GM23338 (cell line): ENCODE data around the gene TMEM169.

ENCODE experiments used
- CREB1 ChIP-seq: fragments of 250-450 bp; sonication (Bioruptor Pico); IDR thresholded peaks from 2 replicates; pipeline ENCODE4 v1.5.0; 2020; ENCODE audit warnings: low read depth, mild to moderate bottlenecking, moderate library complexity
- EZH2 ChIP-seq: fragments of 200-600 bp; sonication (generic); IDR thresholded peaks from one replicate; pipeline ENCODE4 v1.8.0; 2017; ENCODE audit warnings: antibody characterized with exemption, mild to moderate bottlenecking, low read depth; ENCODE audit not compliant: unreplicated experiment
- EZH2phosphoT487 ChIP-seq: fragments of 200-600 bp; sonication (generic); IDR thresholded peaks from one replicate; pipeline ENCODE4 v1.8.1; 2018; ENCODE audit warnings: antibody characterized with exemption; ENCODE audit not compliant: unreplicated experiment
- JUNB ChIP-seq: IDR thresholded peaks from one replicate; pipeline ENCODE4 v1.6.1; 2016; ENCODE audit warnings: antibody characterized with exemption; ENCODE audit not compliant: unreplicated experiment
- NANOG ChIP-seq: IDR thresholded peaks from 2 replicates; pipeline ENCODE4 v1.6.1; 2016; ENCODE audit warnings: antibody characterized with exemption, borderline replicate concordance
- POLR2AphosphoS5 ChIP-seq: IDR thresholded peaks from 2 replicates; pipeline ENCODE4 v1.6.1; 2016; ENCODE audit warnings: antibody characterized with exemption, low read depth
- STAT1 ChIP-seq: IDR thresholded peaks from one replicate; pipeline ENCODE4 v1.6.1; 2016; ENCODE audit warnings: antibody characterized with exemption; ENCODE audit not compliant: unreplicated experiment
- ZNF114 ChIP-seq: fragments of 250-450 bp; sonication (Bioruptor Pico); IDR thresholded peaks from 2 replicates; pipeline ENCODE4 v1.5.0; 2020; ENCODE audit warnings: mild to moderate bottlenecking, moderate library complexity
- ZNF331 ChIP-seq: fragments of 250-450 bp; sonication (Bioruptor Pico); IDR thresholded peaks from 2 replicates; pipeline ENCODE4 v1.5.0; 2020; ENCODE audit warnings: low read depth, mild to moderate bottlenecking, moderate library complexity
- TF ChIP-seq, protein P1 (sequence below), 2 experiments: fragments of 200-600 bp in 1 of 2; sonication (generic) in 1 of 2; conservative IDR thresholded peaks; 2 replicates each; pipeline versions ENCODE4 v1.5.1 to v1.6.1; 2016 to 2017; ENCODE audit warnings: antibody characterized with exemption in 2 of 2, low read depth in 2 of 2, mild to moderate bottlenecking in 2 of 2, moderate library complexity in 1 of 2
- TF ChIP-seq, protein P2 (sequence below): fragments of 250-450 bp; sonication (Bioruptor Pico); IDR thresholded peaks from 2 replicates; pipeline ENCODE4 v1.5.0; 2020; ENCODE audit warnings: mild to moderate bottlenecking, moderate library complexity
- TF ChIP-seq, protein P3 (sequence below): IDR thresholded peaks from one replicate; pipeline ENCODE4 v1.6.1; 2018; ENCODE audit warnings: antibody characterized with exemption; ENCODE audit not compliant: unreplicated experiment
- TF ChIP-seq, protein P4 (sequence below): IDR thresholded peaks from 2 replicates; pipeline ENCODE4 v1.6.1; 2016; ENCODE audit warnings: antibody characterized with exemption

DNA sequence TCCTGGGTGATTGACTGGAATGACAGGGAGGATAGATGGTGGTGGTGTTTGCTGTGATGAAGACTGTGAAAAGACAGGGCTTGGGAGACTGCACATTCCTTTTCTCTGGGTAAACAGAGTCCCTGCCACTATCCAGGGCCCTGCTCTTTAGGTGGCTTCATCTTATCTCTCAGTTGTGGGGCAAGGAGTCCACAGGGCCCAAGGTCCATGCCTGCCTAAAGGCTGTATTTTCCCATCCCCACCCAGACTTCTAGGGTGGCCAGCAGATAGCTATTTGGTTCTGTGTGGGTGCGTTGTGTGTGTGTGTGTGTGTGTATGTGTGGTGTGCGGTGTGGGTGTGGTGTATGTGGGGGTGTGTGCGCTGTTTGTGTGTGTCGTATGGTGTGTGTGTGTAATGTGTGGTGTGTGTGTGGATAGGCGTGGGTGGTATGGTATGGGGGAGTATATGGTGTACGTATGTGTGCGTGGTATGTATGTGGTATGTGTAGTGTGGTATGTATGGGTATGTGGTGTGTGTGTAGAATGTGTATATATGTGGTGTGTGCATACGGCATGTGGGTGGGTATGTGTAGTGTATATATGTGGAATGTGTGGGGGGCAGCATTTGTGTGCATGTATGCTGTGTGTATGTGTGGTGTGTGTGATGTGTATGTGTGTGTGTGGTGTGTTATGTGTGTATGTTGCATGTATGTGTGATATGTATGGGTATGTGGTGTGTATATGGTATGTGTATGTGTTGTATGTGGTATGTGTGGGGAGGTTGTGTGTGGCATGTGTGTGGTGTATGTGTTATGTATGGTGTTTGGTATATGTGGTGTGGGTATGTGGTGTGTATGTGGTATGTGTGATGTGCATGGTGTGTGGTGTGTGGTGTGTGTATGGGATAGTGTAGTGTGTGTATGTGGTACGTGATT, 17.0 kb downstream of the TMEM169 start:
- TF ChIP-seq, protein P1, sequence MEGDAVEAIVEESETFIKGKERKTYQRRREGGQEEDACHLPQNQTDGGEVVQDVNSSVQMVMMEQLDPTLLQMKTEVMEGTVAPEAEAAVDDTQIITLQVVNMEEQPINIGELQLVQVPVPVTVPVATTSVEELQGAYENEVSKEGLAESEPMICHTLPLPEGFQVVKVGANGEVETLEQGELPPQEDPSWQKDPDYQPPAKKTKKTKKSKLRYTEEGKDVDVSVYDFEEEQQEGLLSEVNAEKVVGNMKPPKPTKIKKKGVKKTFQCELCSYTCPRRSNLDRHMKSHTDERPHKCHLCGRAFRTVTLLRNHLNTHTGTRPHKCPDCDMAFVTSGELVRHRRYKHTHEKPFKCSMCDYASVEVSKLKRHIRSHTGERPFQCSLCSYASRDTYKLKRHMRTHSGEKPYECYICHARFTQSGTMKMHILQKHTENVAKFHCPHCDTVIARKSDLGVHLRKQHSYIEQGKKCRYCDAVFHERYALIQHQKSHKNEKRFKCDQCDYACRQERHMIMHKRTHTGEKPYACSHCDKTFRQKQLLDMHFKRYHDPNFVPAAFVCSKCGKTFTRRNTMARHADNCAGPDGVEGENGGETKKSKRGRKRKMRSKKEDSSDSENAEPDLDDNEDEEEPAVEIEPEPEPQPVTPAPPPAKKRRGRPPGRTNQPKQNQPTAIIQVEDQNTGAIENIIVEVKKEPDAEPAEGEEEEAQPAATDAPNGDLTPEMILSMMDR (conservative IDR thresholded peaks at IDR 0.05; ENCODE audit: low read depth in 2 of 2), result no peak
- no peak for TF ChIP-seq POLR2AphosphoS5
- no peak for TF ChIP-seq EZH2phosphoT487
- TF ChIP-seq NANOG, result no peak
- TF ChIP-seq EZH2, result no peak
- no peak for TF ChIP-seq CREB1 (CRISPR knock-in tag)
- TF ChIP-seq JUNB, result no peak
- TF ChIP-seq, protein P2, sequence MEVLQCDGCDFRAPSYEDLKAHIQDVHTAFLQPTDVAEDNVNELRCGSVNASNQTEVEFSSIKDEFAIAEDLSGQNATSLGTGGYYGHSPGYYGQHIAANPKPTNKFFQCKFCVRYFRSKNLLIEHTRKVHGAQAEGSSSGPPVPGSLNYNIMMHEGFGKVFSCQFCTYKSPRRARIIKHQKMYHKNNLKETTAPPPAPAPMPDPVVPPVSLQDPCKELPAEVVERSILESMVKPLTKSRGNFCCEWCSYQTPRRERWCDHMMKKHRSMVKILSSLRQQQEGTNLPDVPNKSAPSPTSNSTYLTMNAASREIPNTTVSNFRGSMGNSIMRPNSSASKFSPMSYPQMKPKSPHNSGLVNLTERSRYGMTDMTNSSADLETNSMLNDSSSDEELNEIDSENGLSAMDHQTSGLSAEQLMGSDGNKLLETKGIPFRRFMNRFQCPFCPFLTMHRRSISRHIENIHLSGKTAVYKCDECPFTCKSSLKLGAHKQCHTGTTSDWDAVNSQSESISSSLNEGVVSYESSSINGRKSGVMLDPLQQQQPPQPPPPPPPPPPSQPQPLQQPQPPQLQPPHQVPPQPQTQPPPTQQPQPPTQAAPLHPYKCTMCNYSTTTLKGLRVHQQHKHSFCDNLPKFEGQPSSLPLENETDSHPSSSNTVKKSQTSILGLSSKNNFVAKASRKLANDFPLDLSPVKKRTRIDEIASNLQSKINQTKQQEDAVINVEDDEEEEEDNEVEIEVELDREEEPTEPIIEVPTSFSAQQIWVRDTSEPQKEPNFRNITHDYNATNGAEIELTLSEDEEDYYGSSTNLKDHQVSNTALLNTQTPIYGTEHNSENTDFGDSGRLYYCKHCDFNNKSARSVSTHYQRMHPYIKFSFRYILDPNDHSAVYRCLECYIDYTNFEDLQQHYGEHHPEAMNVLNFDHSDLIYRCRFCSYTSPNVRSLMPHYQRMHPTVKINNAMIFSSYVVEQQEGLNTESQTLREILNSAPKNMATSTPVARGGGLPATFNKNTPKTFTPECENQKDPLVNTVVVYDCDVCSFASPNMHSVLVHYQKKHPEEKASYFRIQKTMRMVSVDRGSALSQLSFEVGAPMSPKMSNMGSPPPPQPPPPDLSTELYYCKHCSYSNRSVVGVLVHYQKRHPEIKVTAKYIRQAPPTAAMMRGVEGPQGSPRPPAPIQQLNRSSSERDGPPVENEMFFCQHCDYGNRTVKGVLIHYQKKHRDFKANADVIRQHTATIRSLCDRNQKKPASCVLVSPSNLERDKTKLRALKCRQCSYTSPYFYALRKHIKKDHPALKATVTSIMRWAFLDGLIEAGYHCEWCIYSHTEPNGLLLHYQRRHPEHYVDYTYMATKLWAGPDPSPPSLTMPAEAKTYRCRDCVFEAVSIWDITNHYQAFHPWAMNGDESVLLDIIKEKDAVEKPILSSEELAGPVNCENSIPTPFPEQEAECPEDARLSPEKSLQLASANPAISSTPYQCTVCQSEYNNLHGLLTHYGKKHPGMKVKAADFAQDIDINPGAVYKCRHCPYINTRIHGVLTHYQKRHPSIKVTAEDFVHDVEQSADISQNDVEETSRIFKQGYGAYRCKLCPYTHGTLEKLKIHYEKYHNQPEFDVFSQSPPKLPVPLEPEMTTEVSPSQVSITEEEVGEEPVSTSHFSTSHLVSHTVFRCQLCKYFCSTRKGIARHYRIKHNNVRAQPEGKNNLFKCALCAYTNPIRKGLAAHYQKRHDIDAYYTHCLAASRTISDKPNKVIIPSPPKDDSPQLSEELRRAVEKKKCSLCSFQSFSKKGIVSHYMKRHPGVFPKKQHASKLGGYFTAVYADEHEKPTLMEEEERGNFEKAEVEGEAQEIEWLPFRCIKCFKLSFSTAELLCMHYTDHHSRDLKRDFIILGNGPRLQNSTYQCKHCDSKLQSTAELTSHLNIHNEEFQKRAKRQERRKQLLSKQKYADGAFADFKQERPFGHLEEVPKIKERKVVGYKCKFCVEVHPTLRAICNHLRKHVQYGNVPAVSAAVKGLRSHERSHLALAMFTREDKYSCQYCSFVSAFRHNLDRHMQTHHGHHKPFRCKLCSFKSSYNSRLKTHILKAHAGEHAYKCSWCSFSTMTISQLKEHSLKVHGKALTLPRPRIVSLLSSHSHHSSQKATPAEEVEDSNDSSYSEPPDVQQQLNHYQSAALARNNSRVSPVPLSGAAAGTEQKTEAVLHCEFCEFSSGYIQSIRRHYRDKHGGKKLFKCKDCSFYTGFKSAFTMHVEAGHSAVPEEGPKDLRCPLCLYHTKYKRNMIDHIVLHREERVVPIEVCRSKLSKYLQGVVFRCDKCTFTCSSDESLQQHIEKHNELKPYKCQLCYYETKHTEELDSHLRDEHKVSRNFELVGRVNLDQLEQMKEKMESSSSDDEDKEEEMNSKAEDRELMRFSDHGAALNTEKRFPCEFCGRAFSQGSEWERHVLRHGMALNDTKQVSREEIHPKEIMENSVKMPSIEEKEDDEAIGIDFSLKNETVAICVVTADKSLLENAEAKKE (CRISPR knock-in tag), result no peak
- TF ChIP-seq, protein P3, sequence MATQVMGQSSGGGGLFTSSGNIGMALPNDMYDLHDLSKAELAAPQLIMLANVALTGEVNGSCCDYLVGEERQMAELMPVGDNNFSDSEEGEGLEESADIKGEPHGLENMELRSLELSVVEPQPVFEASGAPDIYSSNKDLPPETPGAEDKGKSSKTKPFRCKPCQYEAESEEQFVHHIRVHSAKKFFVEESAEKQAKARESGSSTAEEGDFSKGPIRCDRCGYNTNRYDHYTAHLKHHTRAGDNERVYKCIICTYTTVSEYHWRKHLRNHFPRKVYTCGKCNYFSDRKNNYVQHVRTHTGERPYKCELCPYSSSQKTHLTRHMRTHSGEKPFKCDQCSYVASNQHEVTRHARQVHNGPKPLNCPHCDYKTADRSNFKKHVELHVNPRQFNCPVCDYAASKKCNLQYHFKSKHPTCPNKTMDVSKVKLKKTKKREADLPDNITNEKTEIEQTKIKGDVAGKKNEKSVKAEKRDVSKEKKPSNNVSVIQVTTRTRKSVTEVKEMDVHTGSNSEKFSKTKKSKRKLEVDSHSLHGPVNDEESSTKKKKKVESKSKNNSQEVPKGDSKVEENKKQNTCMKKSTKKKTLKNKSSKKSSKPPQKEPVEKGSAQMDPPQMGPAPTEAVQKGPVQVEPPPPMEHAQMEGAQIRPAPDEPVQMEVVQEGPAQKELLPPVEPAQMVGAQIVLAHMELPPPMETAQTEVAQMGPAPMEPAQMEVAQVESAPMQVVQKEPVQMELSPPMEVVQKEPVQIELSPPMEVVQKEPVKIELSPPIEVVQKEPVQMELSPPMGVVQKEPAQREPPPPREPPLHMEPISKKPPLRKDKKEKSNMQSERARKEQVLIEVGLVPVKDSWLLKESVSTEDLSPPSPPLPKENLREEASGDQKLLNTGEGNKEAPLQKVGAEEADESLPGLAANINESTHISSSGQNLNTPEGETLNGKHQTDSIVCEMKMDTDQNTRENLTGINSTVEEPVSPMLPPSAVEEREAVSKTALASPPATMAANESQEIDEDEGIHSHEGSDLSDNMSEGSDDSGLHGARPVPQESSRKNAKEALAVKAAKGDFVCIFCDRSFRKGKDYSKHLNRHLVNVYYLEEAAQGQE, result no peak
- TF ChIP-seq ZNF331 (CRISPR knock-in tag), result no peak
- TF ChIP-seq, protein P4, sequence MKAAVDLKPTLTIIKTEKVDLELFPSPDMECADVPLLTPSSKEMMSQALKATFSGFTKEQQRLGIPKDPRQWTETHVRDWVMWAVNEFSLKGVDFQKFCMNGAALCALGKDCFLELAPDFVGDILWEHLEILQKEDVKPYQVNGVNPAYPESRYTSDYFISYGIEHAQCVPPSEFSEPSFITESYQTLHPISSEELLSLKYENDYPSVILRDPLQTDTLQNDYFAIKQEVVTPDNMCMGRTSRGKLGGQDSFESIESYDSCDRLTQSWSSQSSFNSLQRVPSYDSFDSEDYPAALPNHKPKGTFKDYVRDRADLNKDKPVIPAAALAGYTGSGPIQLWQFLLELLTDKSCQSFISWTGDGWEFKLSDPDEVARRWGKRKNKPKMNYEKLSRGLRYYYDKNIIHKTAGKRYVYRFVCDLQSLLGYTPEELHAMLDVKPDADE, result no peak
- no peak for TF ChIP-seq ZNF114 (CRISPR knock-in tag)
- TF ChIP-seq STAT1, result no peak
